Spleen (tissue), 7 donors: ENCODE measurements around the gene ZSWIM6.

Experiments used
- POLR2A ChIP-seq, 3 donors: fragments of 450-650 bp; IDR thresholded peaks; one replicate each; pipeline ENCODE4 v1.5.1; 2017; ENCODE audit warnings: antibody characterized with exemption in 3 of 3, mild to moderate bottlenecking in 1 of 3
- TF ChIP-seq, protein P1 (sequence below), 11 experiments: fragments of 200-600 bp in 7 of 11; fragments of 450-650 bp in 4 of 11; sonication (generic) in 4 of 11; IDR thresholded peaks in 8 of 11; conservative IDR thresholded peaks in 3 of 11; 1 replicate in 7 of 11; 2 replicates in 4 of 11; pipeline versions ENCODE4 v1.4.0 to v1.8.0; 2016 to 2021; ENCODE audit warnings: antibody characterized with exemption in 11 of 11, inconsistent platforms in 4 of 11, mild to moderate bottlenecking in 1 of 11
- donor health status: DM: no; HTN: no; CAD: no; lungs with moderate emphysema.
- donor health status: DM: no; HTN: no; CAD: no.
- donor health status: DM: no; HTN: no; CAD: no.

GRCh38 chr5:61298580-61298979, 33.5 kb upstream of the ZSWIM6 start:
- TF ChIP-seq POLR2A (IDR thresholded peaks at IDR 0.05): no peak
- TF ChIP-seq, protein P1, sequence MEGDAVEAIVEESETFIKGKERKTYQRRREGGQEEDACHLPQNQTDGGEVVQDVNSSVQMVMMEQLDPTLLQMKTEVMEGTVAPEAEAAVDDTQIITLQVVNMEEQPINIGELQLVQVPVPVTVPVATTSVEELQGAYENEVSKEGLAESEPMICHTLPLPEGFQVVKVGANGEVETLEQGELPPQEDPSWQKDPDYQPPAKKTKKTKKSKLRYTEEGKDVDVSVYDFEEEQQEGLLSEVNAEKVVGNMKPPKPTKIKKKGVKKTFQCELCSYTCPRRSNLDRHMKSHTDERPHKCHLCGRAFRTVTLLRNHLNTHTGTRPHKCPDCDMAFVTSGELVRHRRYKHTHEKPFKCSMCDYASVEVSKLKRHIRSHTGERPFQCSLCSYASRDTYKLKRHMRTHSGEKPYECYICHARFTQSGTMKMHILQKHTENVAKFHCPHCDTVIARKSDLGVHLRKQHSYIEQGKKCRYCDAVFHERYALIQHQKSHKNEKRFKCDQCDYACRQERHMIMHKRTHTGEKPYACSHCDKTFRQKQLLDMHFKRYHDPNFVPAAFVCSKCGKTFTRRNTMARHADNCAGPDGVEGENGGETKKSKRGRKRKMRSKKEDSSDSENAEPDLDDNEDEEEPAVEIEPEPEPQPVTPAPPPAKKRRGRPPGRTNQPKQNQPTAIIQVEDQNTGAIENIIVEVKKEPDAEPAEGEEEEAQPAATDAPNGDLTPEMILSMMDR (IDR thresholded peaks at IDR 0.05 in 8 of 11, conservative IDR thresholded peaks at IDR 0.05 in 3 of 11): no peak
